ENCODE results near the gene STPG3.
"Not testable (repeated sequence)": the region's sequence is repeated elsewhere in the genome, so short reads cannot be mapped to it uniquely, and the experiment has no call there.

Gene STPG3

GRCh38 chr9:137254624-137255447, 3.8 kb downstream of the STPG3 start, which contains the start of gene NELFB:
NELFB (plus strand) TSS chr9:137255327.
- TF ChIP-seq, protein P1, sequence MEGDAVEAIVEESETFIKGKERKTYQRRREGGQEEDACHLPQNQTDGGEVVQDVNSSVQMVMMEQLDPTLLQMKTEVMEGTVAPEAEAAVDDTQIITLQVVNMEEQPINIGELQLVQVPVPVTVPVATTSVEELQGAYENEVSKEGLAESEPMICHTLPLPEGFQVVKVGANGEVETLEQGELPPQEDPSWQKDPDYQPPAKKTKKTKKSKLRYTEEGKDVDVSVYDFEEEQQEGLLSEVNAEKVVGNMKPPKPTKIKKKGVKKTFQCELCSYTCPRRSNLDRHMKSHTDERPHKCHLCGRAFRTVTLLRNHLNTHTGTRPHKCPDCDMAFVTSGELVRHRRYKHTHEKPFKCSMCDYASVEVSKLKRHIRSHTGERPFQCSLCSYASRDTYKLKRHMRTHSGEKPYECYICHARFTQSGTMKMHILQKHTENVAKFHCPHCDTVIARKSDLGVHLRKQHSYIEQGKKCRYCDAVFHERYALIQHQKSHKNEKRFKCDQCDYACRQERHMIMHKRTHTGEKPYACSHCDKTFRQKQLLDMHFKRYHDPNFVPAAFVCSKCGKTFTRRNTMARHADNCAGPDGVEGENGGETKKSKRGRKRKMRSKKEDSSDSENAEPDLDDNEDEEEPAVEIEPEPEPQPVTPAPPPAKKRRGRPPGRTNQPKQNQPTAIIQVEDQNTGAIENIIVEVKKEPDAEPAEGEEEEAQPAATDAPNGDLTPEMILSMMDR (IDR thresholded peaks at IDR 0.05; ENCODE audit: low read depth, low read length), result no peak
- peak; percentile 70 for DNase-seq (ENCODE audit: extremely low read depth, low read depth)

- TF ChIP-seq, protein P1 (IDR thresholded peaks at IDR 0.05; ENCODE audit: low read depth, low read length), result no peak
- DNase-seq (ENCODE audit: extremely low read depth, low read depth), result no peak
These were observed 4.5 kb downstream of the STPG3 start for GRCh38 chr9:137255448-137256114.

DNA sequence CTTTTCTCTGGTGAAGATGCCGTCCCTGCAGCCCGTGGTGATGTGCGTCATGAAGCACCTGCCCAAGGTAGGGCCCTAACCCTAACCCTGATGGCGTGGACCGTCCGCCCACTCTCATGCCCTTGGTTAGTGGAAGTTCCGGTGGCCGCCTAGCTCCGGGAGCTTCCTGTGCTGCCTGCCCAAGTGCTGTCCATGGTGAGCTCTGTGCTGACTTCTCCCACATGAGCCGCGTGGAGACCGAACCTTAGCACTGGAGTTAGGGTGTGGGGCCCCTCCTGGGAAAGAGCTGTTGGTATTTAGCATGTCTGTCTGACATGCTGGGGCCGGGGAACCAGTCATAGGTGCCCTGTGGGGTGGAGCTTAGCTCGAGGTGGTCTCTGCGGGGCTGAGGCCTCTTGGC, 5.3 kb downstream of the STPG3 start:
- TF ChIP-seq, protein P1 (IDR thresholded peaks at IDR 0.05; ENCODE audit: low read depth, low read length), result no peak
- no peak for DNase-seq (ENCODE audit: extremely low read depth, low read depth)

DNA sequence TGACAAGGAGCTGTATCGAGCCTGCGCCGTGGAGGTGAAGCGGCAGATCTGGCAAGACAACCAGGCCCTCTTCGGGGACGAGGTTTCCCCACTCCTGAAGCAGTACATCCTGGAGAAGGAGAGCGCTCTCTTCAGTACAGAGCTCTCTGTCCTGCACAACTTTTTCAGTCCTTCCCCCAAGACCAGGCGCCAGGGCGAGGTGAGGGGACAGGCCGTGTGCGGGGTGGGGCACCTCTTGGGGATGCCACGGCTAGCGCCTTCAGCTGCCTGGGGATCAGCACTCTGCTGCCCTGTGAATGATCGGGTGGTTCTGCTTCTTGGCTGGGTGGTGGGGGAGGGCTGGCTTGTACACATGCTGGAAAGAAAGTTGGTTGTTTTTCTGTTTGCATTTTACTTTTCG, 5.8 kb downstream of the STPG3 start:
- no peak for DNase-seq (ENCODE audit: extremely low read depth, low read depth)
- TF ChIP-seq, protein P1 (IDR thresholded peaks at IDR 0.05; ENCODE audit: low read depth, low read length), result no peak

- not testable (repeated sequence) for DNase-seq (ENCODE audit: extremely low read depth, low read depth)
- TF ChIP-seq, protein P1 (IDR thresholded peaks at IDR 0.05; ENCODE audit: low read depth, low read length), result peak; percentile 43
These were observed 11.3 kb downstream of the STPG3 start for GRCh38 chr9:137262173-137262908.

DNA sequence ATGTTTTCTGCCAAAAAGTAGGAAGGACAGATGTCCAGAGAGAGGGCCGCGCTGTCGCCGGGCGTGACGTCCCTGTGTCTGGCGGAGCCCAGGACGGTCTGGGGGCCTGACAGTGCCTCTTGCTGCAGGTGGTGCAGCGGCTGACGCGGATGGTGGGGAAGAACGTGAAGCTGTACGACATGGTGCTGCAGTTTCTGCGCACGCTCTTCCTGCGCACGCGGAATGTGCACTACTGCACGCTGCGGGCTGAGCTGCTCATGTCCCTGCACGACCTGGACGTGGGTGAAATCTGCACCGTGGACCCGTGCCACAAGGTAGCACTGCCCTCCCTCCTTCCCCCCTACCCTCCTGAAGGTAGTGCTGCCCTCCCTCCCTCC, 11.8 kb downstream of the STPG3 start:
- TF ChIP-seq, protein P1 (IDR thresholded peaks at IDR 0.05; ENCODE audit: low read depth, low read length), result no peak
- DNase-seq (ENCODE audit: extremely low read depth, low read depth), result no peak

All from AG09319 (cell line).